ENCODE results near the gene BRI3. TPM values are rescaled to one million over a fixed set of nuclear protein-coding genes. Genes with fewer than 3 reads are reported as not detected.

BRI3 gene
- total and polyA plus RNA-seq, 2 donors (not counting 1 experiment from before 2014, with no cell fraction given), result 104 to 172 TPM

- no peak overlapping the region for H3K4me2 ChIP-seq (ENCODE audit: extremely low read depth, insufficient read depth, low read length)
- H3K4me1 ChIP-seq (ENCODE audit: control insufficient read depth, extremely low read depth, insufficient read depth, low read length), result peaks cover 8% of the 10 kb centered on the region
- peaks cover 16% of the 10 kb centered on the region for H3K79me2 ChIP-seq (ENCODE audit: control insufficient read depth, insufficient read depth, low read length)
These were observed 32.4 kb upstream of the BRI3 start for GRCh38 chr7:98249106-98249505.

GRCh38 chr7:98250789-98251188, 30.7 kb upstream of the BRI3 start:
- H3K79me2 ChIP-seq (ENCODE audit: control insufficient read depth, insufficient read depth, low read length), result peaks cover 16% of the 10 kb centered on the region
- no peak for DNase-seq (ENCODE audit: low read depth in 2 of 2)
- no peaks in the 10 kb centered on the region for H3K9me3 ChIP-seq (ENCODE audit: control insufficient read depth, insufficient read depth, low read depth, low read length)
- peaks cover 8% of the 10 kb centered on the region for H3K4me1 ChIP-seq (ENCODE audit: control insufficient read depth, extremely low read depth, insufficient read depth, low read length)
- no peak for TF ChIP-seq CTCF (conservative IDR thresholded peaks at IDR 0.05 in 1 of 2, IDR thresholded peaks at IDR 0.05 in 1 of 2; ENCODE audit: low read depth in 1 of 2, low read length in 2 of 2)
- no peak for TF ChIP-seq EZH2 (IDR thresholded peaks at IDR 0.05; ENCODE audit: low read length, missing control alignments)
- H4K20me1 ChIP-seq (ENCODE audit: control insufficient read depth, extremely low read depth, insufficient read depth, low read length), result no peaks in the 10 kb centered on the region
- no peak overlapping the region for H3K9ac ChIP-seq (ENCODE audit: insufficient read depth, low read length)
- H2AFZ ChIP-seq (ENCODE audit: low read length), result no peak overlapping the region
- H3K4me2 ChIP-seq (ENCODE audit: extremely low read depth, insufficient read depth, low read length), result peak overlapping the region; percentile 92
- H3K27ac ChIP-seq (ENCODE audit: insufficient read depth, low read length), result no peak overlapping the region
- H3K36me3 ChIP-seq (ENCODE audit: control insufficient read depth, insufficient read depth, low read length), result peaks cover 2% of the 10 kb centered on the region
- H3K27me3 ChIP-seq (ENCODE audit: control insufficient read depth, insufficient read depth, low read length), result no peaks in the 10 kb centered on the region
- H3K4me3 ChIP-seq (replicated peaks in 1 of 4; ENCODE audit: control extremely low read depth in 1 of 4, insufficient read depth in 1 of 4, low read depth in 3 of 4, low read length in 4 of 4), result peak overlapping the region; percentile 74 to 96 (median 90)

More at GRCh38 chr7:98249106-98249505, 32.4 kb upstream of the BRI3 start:
- TF ChIP-seq CTCF (conservative IDR thresholded peaks at IDR 0.05 in 1 of 2, IDR thresholded peaks at IDR 0.05 in 1 of 2; ENCODE audit: low read depth in 1 of 2, low read length in 2 of 2) (no peak), EZH2 (IDR thresholded peaks at IDR 0.05; ENCODE audit: low read length, missing control alignments) (no peak)
- Histone ChIP-seq H3K4me3 (replicated peaks in 1 of 4; ENCODE audit: control extremely low read depth in 1 of 4, insufficient read depth in 1 of 4, low read depth in 3 of 4, low read length in 4 of 4) (no peak overlapping the region), H4K20me1 (ENCODE audit: control insufficient read depth, extremely low read depth, insufficient read depth, low read length) (no peaks in the 10 kb centered on the region), H2AFZ (ENCODE audit: low read length) (no peak overlapping the region), H3K36me3 (ENCODE audit: control insufficient read depth, insufficient read depth, low read length) (peaks cover 2% of the 10 kb centered on the region), H3K9ac (ENCODE audit: insufficient read depth, low read length) (no peak overlapping the region), H3K9me3 (ENCODE audit: control insufficient read depth, insufficient read depth, low read depth, low read length) (no peaks in the 10 kb centered on the region), H3K27ac (ENCODE audit: insufficient read depth, low read length) (no peak overlapping the region), H3K27me3 (ENCODE audit: control insufficient read depth, insufficient read depth, low read length) (no peaks in the 10 kb centered on the region)
- no peak for DNase-seq (ENCODE audit: low read depth in 2 of 2)

- Histone ChIP-seq H2AFZ (ENCODE audit: low read length) (no peak overlapping the region), H3K36me3 (ENCODE audit: control insufficient read depth, insufficient read depth, low read length) (no peaks in the 10 kb centered on the region), H3K4me1 (ENCODE audit: control insufficient read depth, extremely low read depth, insufficient read depth, low read length) (peaks cover 8% of the 10 kb centered on the region), H3K4me2 (ENCODE audit: extremely low read depth, insufficient read depth, low read length) (peak overlapping the region; percentile 92), H3K27me3 (ENCODE audit: control insufficient read depth, insufficient read depth, low read length) (no peaks in the 10 kb centered on the region), H3K9ac (ENCODE audit: insufficient read depth, low read length) (no peak overlapping the region), H4K20me1 (ENCODE audit: control insufficient read depth, extremely low read depth, insufficient read depth, low read length) (no peaks in the 10 kb centered on the region), H3K9me3 (ENCODE audit: control insufficient read depth, insufficient read depth, low read depth, low read length) (no peaks in the 10 kb centered on the region), H3K4me3 (replicated peaks in 1 of 4; ENCODE audit: control extremely low read depth in 1 of 4, insufficient read depth in 1 of 4, low read depth in 3 of 4, low read length in 4 of 4) (peak overlapping the region; percentile 74 to 96 (median 90)), H3K27ac (ENCODE audit: insufficient read depth, low read length) (no peak overlapping the region), H3K79me2 (ENCODE audit: control insufficient read depth, insufficient read depth, low read length) (peaks cover 16% of the 10 kb centered on the region)
- DNase-seq (ENCODE audit: low read depth in 2 of 2), result no peak
- TF ChIP-seq CTCF (conservative IDR thresholded peaks at IDR 0.05 in 1 of 2, IDR thresholded peaks at IDR 0.05 in 1 of 2; ENCODE audit: low read depth in 1 of 2, low read length in 2 of 2), result no peak
- no peak for TF ChIP-seq EZH2 (IDR thresholded peaks at IDR 0.05; ENCODE audit: low read length, missing control alignments)
These were observed 30.3 kb upstream of the BRI3 start for GRCh38 chr7:98251231-98251600.
